H9 (cell line): ENCODE data around the gene DACH1. TPM values are rescaled to one million over a fixed set of nuclear protein-coding genes. Genes with fewer than 3 reads are reported as not detected.

Source experiments
- DNase-seq: peaks from one replicate; pipeline ENCODE4 v3.0.0-alpha.2; 2017
- H2AFZ ChIP-seq: one replicate; pipeline ENCODE4 v1.6.1; 2013; ENCODE audit warnings: mild to moderate bottlenecking, low read length, control low read depth, moderate library complexity
- H2AK5ac ChIP-seq: 2 replicates; pipeline ENCODE4 v1.6.1; 2013; ENCODE audit warnings: low read length, control low read depth, mixed read lengths; ENCODE audit not compliant: insufficient read length
- H2BK120ac ChIP-seq: one replicate; pipeline ENCODE4 v1.6.1; 2013; ENCODE audit warnings: low read depth, mild to moderate bottlenecking, low read length, control low read depth, inconsistent platforms; ENCODE audit not compliant: poor library complexity, severe bottlenecking
- H2BK12ac ChIP-seq: 2 replicates; pipeline ENCODE4 v1.6.1; 2013; ENCODE audit warnings: low read length, control low read depth, mixed read lengths, low read depth; ENCODE audit not compliant: insufficient read length
- H2BK15ac ChIP-seq: 2 replicates; pipeline ENCODE4 v1.6.1; 2013; ENCODE audit warnings: low read depth, low read length, control low read depth
- H2BK20ac ChIP-seq: one replicate; pipeline ENCODE4 v1.6.1; 2013; ENCODE audit warnings: low read depth, mild to moderate bottlenecking, low read length, control low read depth, inconsistent platforms; ENCODE audit not compliant: poor library complexity, severe bottlenecking
- H2BK5ac ChIP-seq: 2 replicates; pipeline ENCODE4 v1.6.1; 2013; ENCODE audit warnings: low read length, control low read depth, mixed read lengths; ENCODE audit not compliant: insufficient read length
- H3K14ac ChIP-seq: 2 replicates; pipeline ENCODE4 v1.6.1; 2013; ENCODE audit warnings: low read length, control low read depth; ENCODE audit not compliant: insufficient read depth
- H3K18ac ChIP-seq: 2 replicates; pipeline ENCODE4 v1.6.1; 2013; ENCODE audit warnings: low read depth, mild to moderate bottlenecking, mixed read lengths, low read length, control low read depth; ENCODE audit not compliant: insufficient read length
- H3K23ac ChIP-seq: 2 replicates; pipeline ENCODE4 v1.6.1; 2013; ENCODE audit warnings: low read length, control low read depth, mixed read lengths, low read depth; ENCODE audit not compliant: insufficient read length
- H3K23me2 ChIP-seq: 2 replicates; pipeline ENCODE4 v1.6.1; 2013; ENCODE audit warnings: low read depth, mild to moderate bottlenecking, mixed read lengths, low read length, control low read depth; ENCODE audit not compliant: insufficient read length, poor library complexity, severe bottlenecking
- H3K27ac ChIP-seq: 2 replicates; pipeline ENCODE4 v1.5.1; 2013; ENCODE audit warnings: low read length, control low read depth, mixed read lengths, low read depth; ENCODE audit not compliant: insufficient read length
- H3K27me3 ChIP-seq: 2 replicates; pipeline ENCODE4 v1.6.1; 2013; ENCODE audit warnings: low read length, control low read depth, inconsistent platforms; ENCODE audit not compliant: insufficient read depth
- H3K4ac ChIP-seq: 2 replicates; pipeline ENCODE4 v1.6.1; 2013; ENCODE audit warnings: low read depth, mild to moderate bottlenecking, control low read depth, inconsistent platforms, low read length, moderate library complexity
- H3K4me1 ChIP-seq: 2 replicates; pipeline ENCODE4 v1.6.1; 2013; ENCODE audit warnings: low read length, control low read depth, inconsistent platforms; ENCODE audit not compliant: insufficient read depth
- H3K4me2 ChIP-seq: 2 replicates; pipeline ENCODE4 v1.6.1; 2013; ENCODE audit warnings: low read length, control low read depth, mixed read lengths; ENCODE audit not compliant: insufficient read length, insufficient read depth
- H3K56ac ChIP-seq: 2 replicates; pipeline ENCODE4 v1.6.1; 2013; ENCODE audit warnings: low read depth, mild to moderate bottlenecking, mixed read lengths, low read length, control low read depth; ENCODE audit not compliant: insufficient read length
- H3K79me1 ChIP-seq: 2 replicates; pipeline ENCODE4 v1.6.1; 2013; ENCODE audit warnings: low read depth, mild to moderate bottlenecking, moderate library complexity, low read length, control low read depth, inconsistent platforms; ENCODE audit not compliant: insufficient read depth, poor library complexity, severe bottlenecking
- H3K79me2 ChIP-seq: 2 replicates; pipeline ENCODE4 v1.6.1; 2013; ENCODE audit warnings: low read length, control low read depth, inconsistent platforms; ENCODE audit not compliant: insufficient read depth
- H3K9ac ChIP-seq: 2 replicates; pipeline ENCODE4 v1.6.1; 2013; ENCODE audit warnings: low read length, control low read depth, mixed read lengths; ENCODE audit not compliant: insufficient read length; ENCODE audit errors: extremely low read depth
- H3K9me3 ChIP-seq: one replicate; pipeline ENCODE4 v1.6.1; 2013; ENCODE audit warnings: low read depth, low read length, inconsistent platforms; ENCODE audit not compliant: control insufficient read depth
- H3T11ph ChIP-seq: one replicate; pipeline ENCODE4 v1.6.1; 2013; ENCODE audit warnings: mild to moderate bottlenecking, low read length, control low read depth, inconsistent platforms
- H4K20me1 ChIP-seq: one replicate; pipeline ENCODE4 v1.6.1; 2013; ENCODE audit not compliant: control insufficient read depth, insufficient read length, insufficient read depth
- H4K5ac ChIP-seq: 2 replicates; pipeline ENCODE4 v1.6.1; 2013; ENCODE audit warnings: low read depth, mild to moderate bottlenecking, mixed read lengths, low read length, control low read depth; ENCODE audit not compliant: insufficient read length
- H4K8ac ChIP-seq: replicated peaks from 2 replicates; pipeline ENCODE4 v1.6.1; 2013; ENCODE audit warnings: low read length, control low read depth, mixed read lengths, low read depth; ENCODE audit not compliant: insufficient read length
- H4K91ac ChIP-seq: 2 replicates; pipeline ENCODE4 v1.6.1; 2013; ENCODE audit warnings: low read depth, mild to moderate bottlenecking, moderate library complexity, mixed read lengths, low read length, control low read depth; ENCODE audit not compliant: insufficient read length
- H3K27ac Mint-ChIP-seq, 3 experiments: 2 replicates in 2 of 3; 3 replicates in 1 of 3; pipeline ENCODE4 v1.8.0; 2020 to 2021; ENCODE audit warnings: mixed read lengths in 3 of 3, mild to moderate bottlenecking in 1 of 3, moderate library complexity in 1 of 3
- H3K27me3 Mint-ChIP-seq: 2 replicates; pipeline ENCODE4 v1.8.0; 2021; ENCODE audit warnings: low read depth, mild to moderate bottlenecking, moderate library complexity, mixed read lengths
- H3K36me3 Mint-ChIP-seq, 3 experiments: 2 replicates in 2 of 3; 3 replicates in 1 of 3; pipeline ENCODE4 v1.8.0; 2020 to 2021; ENCODE audit warnings: low read depth in 3 of 3, mixed read lengths in 3 of 3; ENCODE audit not compliant: insufficient read depth in 1 of 3
- H3K4me1 Mint-ChIP-seq, 2 experiments: 2 replicates each; pipeline ENCODE4 v1.8.0; 2020; ENCODE audit warnings: mixed read lengths in 2 of 2
- H3K4me3 Mint-ChIP-seq, 2 experiments: 2 replicates in 1 of 2; 3 replicates in 1 of 2; pipeline ENCODE4 v1.8.0; 2020 to 2021; ENCODE audit warnings: mild to moderate bottlenecking in 2 of 2, mixed read lengths in 2 of 2, moderate library complexity in 1 of 2
- H3K9me3 Mint-ChIP-seq, 2 experiments: 2 replicates in 1 of 2; 3 replicates in 1 of 2; pipeline ENCODE4 v1.8.0; 2020; ENCODE audit warnings: mild to moderate bottlenecking in 2 of 2, mixed read lengths in 2 of 2, moderate library complexity in 1 of 2
- WGBS: extraction: QIAGEN DNeasy Blood & Tissue Kit; methylation state at CpG from one replicate; pipeline ENCODE4 v1.1.7; 2013; ENCODE audit warnings: missing lambda C conversion rate, low lambda C conversion rate, mixed read lengths; ENCODE audit not compliant: insufficient read length; ENCODE audit errors: extremely low coverage; 5-methylcytosine and 5-hydroxymethylcytosine counted together
- total RNA-seq: library from RNA; stranded (reverse); gene quantifications from 2 replicates; pipeline ENCODE4 v1.2.1, GENCODE V29; 2021
- TF ChIP-seq, protein P1 (sequence below): fragments of 200-600 bp; sonication (generic); conservative IDR thresholded peaks from 3 replicates; pipeline ENCODE4 v1.8.0; 2021; ENCODE audit warnings: antibody characterized with exemption, mild to moderate bottlenecking

The DACH1 gene
- total RNA-seq, 1 experiment from 2014 or later = not detected

DNA sequence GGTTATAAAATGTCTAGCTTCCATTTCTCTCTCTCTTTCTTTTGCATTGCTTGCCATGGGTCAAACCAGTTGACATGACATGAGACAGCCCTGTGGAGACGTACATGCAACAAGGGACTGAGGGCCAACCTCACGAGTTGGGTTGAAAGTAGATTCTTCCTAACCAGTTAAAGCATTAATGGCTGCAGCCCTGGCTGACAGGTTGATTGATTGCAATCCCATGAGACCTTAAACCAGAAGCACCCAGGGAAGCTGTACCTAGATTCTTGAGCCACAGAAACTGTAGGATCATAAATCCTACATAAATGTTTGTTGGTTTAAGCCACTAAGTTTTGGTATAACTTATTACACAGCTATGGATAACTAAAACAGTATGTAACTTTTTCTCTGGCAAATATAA is 373.8 kb downstream of the DACH1 start:
- no peaks in the 10 kb centered on the region for H3K23me2 ChIP-seq
- Mint-ChIP-seq H3K27ac (no peak overlapping the region; a peak in 1 of 7 replicates), H3K27me3 (no peaks in the 10 kb centered on the region), H3K9me3 (no peaks in the 10 kb centered on the region), H3K4me1 (no peaks in the 10 kb centered on the region), H3K36me3 (no peaks in the 10 kb centered on the region), H3K4me3 (no peak overlapping the region)
- no peak overlapping the region for H2BK12ac ChIP-seq
- H3K9ac ChIP-seq = no peak overlapping the region
- H4K20me1 ChIP-seq = no peaks in the 10 kb centered on the region
- no CpG with 5 or more reads among the region's 2 CpGs for WGBS
- TF ChIP-seq, protein P1, sequence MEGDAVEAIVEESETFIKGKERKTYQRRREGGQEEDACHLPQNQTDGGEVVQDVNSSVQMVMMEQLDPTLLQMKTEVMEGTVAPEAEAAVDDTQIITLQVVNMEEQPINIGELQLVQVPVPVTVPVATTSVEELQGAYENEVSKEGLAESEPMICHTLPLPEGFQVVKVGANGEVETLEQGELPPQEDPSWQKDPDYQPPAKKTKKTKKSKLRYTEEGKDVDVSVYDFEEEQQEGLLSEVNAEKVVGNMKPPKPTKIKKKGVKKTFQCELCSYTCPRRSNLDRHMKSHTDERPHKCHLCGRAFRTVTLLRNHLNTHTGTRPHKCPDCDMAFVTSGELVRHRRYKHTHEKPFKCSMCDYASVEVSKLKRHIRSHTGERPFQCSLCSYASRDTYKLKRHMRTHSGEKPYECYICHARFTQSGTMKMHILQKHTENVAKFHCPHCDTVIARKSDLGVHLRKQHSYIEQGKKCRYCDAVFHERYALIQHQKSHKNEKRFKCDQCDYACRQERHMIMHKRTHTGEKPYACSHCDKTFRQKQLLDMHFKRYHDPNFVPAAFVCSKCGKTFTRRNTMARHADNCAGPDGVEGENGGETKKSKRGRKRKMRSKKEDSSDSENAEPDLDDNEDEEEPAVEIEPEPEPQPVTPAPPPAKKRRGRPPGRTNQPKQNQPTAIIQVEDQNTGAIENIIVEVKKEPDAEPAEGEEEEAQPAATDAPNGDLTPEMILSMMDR = no peak
- H3K27me3 ChIP-seq = no peaks in the 10 kb centered on the region
- no peaks in the 10 kb centered on the region for H3K9me3 ChIP-seq
- H3K79me2 ChIP-seq = no peaks in the 10 kb centered on the region
- H2BK15ac ChIP-seq = no peak overlapping the region
- no peak overlapping the region for H2BK5ac ChIP-seq
- no peak overlapping the region for H3K4ac ChIP-seq
- H2AK5ac ChIP-seq = no peak overlapping the region
- H3K27ac ChIP-seq = no peak overlapping the region
- no peak overlapping the region for H3K14ac ChIP-seq
- no peak for DNase-seq
- no peak overlapping the region for H3K56ac ChIP-seq
- no peak overlapping the region for H3K18ac ChIP-seq
- H2AFZ ChIP-seq = no peak overlapping the region
- H2BK120ac ChIP-seq = no peak overlapping the region
- no peak overlapping the region for H4K8ac ChIP-seq
- no peak overlapping the region for H2BK20ac ChIP-seq
- no peaks in the 10 kb centered on the region for H3K79me1 ChIP-seq
- no peaks in the 10 kb centered on the region for H3K4me1 ChIP-seq
- H3K4me2 ChIP-seq = no peak overlapping the region
- H3T11ph ChIP-seq = no peak overlapping the region
- no peak overlapping the region for H3K23ac ChIP-seq
- H4K5ac ChIP-seq = no peak overlapping the region
- H4K91ac ChIP-seq = no peak overlapping the region
